ENCODE results near the gene INTS11. TPM values are rescaled to one million over a fixed set of nuclear protein-coding genes. Genes with fewer than 3 reads are reported as not detected.
"Not testable (repeated sequence)": the region's sequence is repeated elsewhere in the genome, so short reads cannot be mapped to it uniquely, and the experiment has no call there.

The INTS11 gene
- polyA plus RNA-seq, 1 experiment, result 52.8 TPM

- H3K9me3 ChIP-seq (ENCODE audit: control insufficient read depth, insufficient read depth, low read length), result peaks cover 4% of the 10 kb centered on the region; the same call in 1 of the 2 replicates
- no peaks in the 10 kb centered on the region for H3K27me3 ChIP-seq (ENCODE audit: control insufficient read depth, insufficient read depth, low read length)
- H3K27ac ChIP-seq (ENCODE audit: low read depth, low read length), result no peak overlapping the region
- DNase-seq (ENCODE audit: low read depth, low spot score), result no peak
- no peak overlapping the region for H3K4me3 ChIP-seq (ENCODE audit: low read depth, low read length)
- no peak for TF ChIP-seq CTCF (IDR thresholded peaks at IDR 0.05; ENCODE audit: low read depth, low read length)
- CTCF ChIA-PET, result interaction anchor here (0.8 to 1.6 kb wide), 7 partner anchors 9 to 46 kb away, joined by 3 to 10 read pairs (median 4); no protein-coding TSS in a partner anchor
- POLR2A ChIA-PET, result interaction anchor here (0.6 to 1.8 kb wide), 7 partner anchors 8 to 60 kb away, joined by 3 to 6 read pairs (median 3); partner anchors contain the start of gene MXRA8
Measured at GRCh38 chr1:1371364-1371745, 46.9 kb upstream of the INTS11 start.

- CTCF ChIA-PET, result interaction anchor here (1.1 kb wide), 2 partner anchors 20 to 36 kb away, joined by 4 read pairs; no protein-coding TSS in a partner anchor
- H3K4me3 ChIP-seq (ENCODE audit: low read depth, low read length), result no peak overlapping the region
- POLR2A ChIA-PET, result interaction anchor here (0.7 to 1.8 kb wide), 6 partner anchors 9 to 71 kb away, joined by 3 to 6 read pairs (median 3); no protein-coding TSS in a partner anchor
- H3K27ac ChIP-seq (ENCODE audit: low read depth, low read length), result no peak overlapping the region
- TF ChIP-seq CTCF (IDR thresholded peaks at IDR 0.05; ENCODE audit: low read depth, low read length), result no peak
- H3K9me3 ChIP-seq (ENCODE audit: control insufficient read depth, insufficient read depth, low read length), result peaks cover 4% of the 10 kb centered on the region; the same call in 1 of the 2 replicates
- no peaks in the 10 kb centered on the region for H3K27me3 ChIP-seq (ENCODE audit: control insufficient read depth, insufficient read depth, low read length)
- DNase-seq (ENCODE audit: low read depth, low spot score), result no peak
Measured at GRCh38 chr1:1370771-1371300, 46.4 kb upstream of the INTS11 start.

GRCh38 chr1:1370094-1370493, 45.6 kb upstream of the INTS11 start:
- POLR2A ChIA-PET, result not testable (repeated sequence)

GRCh38 chr1:1367315-1367714, 42.9 kb upstream of the INTS11 start:
- no peak for DNase-seq (ENCODE audit: low read depth, low spot score)
- POLR2A ChIA-PET, result interaction anchor here (0.6 kb wide), 1 partner anchor 34 kb away, joined by 3 read pairs; no protein-coding TSS in a partner anchor
- no peaks in the 10 kb centered on the region for H3K27me3 ChIP-seq (ENCODE audit: control insufficient read depth, insufficient read depth, low read length)
- H3K9me3 ChIP-seq (ENCODE audit: control insufficient read depth, insufficient read depth, low read length), result no peaks in the 10 kb centered on the region; the same call in 1 of the 2 replicates
- H3K27ac ChIP-seq (ENCODE audit: low read depth, low read length), result no peak overlapping the region
- H3K4me3 ChIP-seq (ENCODE audit: low read depth, low read length), result no peak overlapping the region
- CTCF ChIA-PET, result no interaction called here
- no peak for TF ChIP-seq CTCF (IDR thresholded peaks at IDR 0.05; ENCODE audit: low read depth, low read length)

More at GRCh38 chr1:1370094-1370493, 45.6 kb upstream of the INTS11 start:
- H3K9me3 ChIP-seq (ENCODE audit: control insufficient read depth, insufficient read depth, low read length); H3K27ac ChIP-seq (ENCODE audit: low read depth, low read length); H3K27me3 ChIP-seq (ENCODE audit: control insufficient read depth, insufficient read depth, low read length); DNase-seq (ENCODE audit: low read depth, low spot score); H3K4me3 ChIP-seq (ENCODE audit: low read depth, low read length); CTCF ChIA-PET: not testable (repeated sequence)

GRCh38 chr1:1366699-1367066, 42.2 kb upstream of the INTS11 start:
- no peak for DNase-seq (ENCODE audit: low read depth, low spot score)
- no peak overlapping the region for H3K27ac ChIP-seq (ENCODE audit: low read depth, low read length)
- TF ChIP-seq CTCF (IDR thresholded peaks at IDR 0.05; ENCODE audit: low read depth, low read length), result no peak
- POLR2A ChIA-PET, result no interaction called here
- no peaks in the 10 kb centered on the region for H3K27me3 ChIP-seq (ENCODE audit: control insufficient read depth, insufficient read depth, low read length)
- no peaks in the 10 kb centered on the region for H3K9me3 ChIP-seq (ENCODE audit: control insufficient read depth, insufficient read depth, low read length)
- CTCF ChIA-PET, result no interaction called here
- H3K4me3 ChIP-seq (ENCODE audit: low read depth, low read length), result no peak overlapping the region
